ENCODE measurements around the gene ITPKB.
A peak's percentile ranks its signal among the peaks of the same experiment; 100 is the strongest.
"Not testable (repeated sequence)": the region's sequence is repeated elsewhere in the genome, so short reads cannot be mapped to it uniquely, and the experiment has no call there.

Gene ITPKB

GRCh38 chr1:226627924-226628611, 111.0 kb downstream of the ITPKB start:
- intact Hi-C loops (cut with DNase I), result no loop called here
- DNase-seq, result peak in 17 of 42 donors; percentile 1 to 35 (median 10)

GRCh38 chr1:226627050-226627755, 111.9 kb downstream of the ITPKB start:
- intact Hi-C loops (cut with DNase I), result no loop called here
- DNase-seq, result peak in 13 of 42 donors; percentile 1 to 40 (median 13)

- peak in 41 of 42 donors; percentile 61 to 92 (median 81) for DNase-seq
- intact Hi-C loops (cut with DNase I), result no loop called here
Observed at GRCh38 chr1:226626577-226626956, 112.5 kb downstream of the ITPKB start.

DNA sequence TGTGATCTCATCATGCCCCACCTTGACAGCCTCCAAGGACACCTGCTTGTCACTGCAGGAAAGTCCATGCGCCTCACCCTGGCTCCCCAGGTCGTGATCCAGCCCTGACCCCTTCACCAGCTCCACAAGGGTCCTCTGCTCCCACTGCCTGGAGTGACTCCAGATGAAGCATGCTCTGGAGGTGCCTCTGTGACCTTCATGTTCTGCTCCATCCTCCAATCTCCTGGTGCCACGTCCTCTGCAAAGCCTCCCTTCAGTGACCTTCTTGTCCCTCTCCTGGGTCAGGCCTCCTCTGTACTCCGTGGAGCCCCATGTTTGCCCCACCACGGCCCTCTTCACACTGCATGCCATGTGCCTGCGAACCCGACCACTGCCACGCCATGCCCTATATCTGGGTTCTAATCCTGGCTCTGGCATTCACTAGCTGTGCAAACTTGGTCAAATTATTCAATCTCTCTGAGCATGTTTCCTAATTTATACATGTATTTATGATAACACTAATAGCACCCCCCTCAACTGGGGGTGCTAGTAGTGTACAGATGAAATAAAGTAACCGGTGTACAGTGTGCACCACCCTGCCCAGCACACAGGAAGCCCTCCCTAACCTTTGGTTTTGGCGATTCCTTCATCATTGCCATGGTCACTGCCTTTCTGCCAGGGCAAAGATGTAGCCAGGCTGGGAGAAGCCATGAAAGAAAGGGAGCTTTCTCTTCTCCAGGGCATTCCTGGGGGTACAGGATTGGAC, 113.1 kb downstream of the ITPKB start:
- DNase-seq, result peak in 11 of 42 donors; percentile 3 to 32 (median 12)
- intact Hi-C loops (cut with DNase I), result no loop called here

- intact Hi-C loops (cut with DNase I), result no loop called here
- peak in 9 of 42 donors; percentile 1 to 19 (median 7) for DNase-seq
Observed at GRCh38 chr1:226625326-226625725, 113.8 kb downstream of the ITPKB start.

GRCh38 chr1:226624526-226624925, 114.6 kb downstream of the ITPKB start:
- intact Hi-C loops (cut with DNase I), result no loop called here
- DNase-seq, result peak in 9 of 42 donors; percentile 0 to 32 (median 7)

DNA sequence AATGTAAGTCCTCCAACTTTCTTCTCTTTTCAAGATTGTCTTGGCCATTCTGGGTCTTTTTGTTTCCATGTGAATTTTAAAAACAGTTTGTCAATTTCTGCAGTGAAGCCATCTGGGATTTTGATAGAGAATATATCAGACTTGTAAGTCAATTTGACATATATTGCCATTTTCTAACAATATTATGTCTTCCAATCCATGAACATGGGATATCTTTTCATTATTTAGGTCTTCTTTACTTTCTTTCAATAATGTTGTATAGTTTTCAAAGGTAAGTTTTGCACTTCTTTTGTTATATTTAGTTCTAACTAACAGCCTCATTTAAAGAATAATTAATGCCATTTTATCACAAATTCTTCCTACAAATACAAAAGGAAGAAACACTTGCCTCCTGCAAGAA, 117.1 kb downstream of the ITPKB start:
- intact Hi-C loops (cut with DNase I), result no loop called here
- DNase-seq, result no peak

GRCh38 chr1:226619031-226619430, 120.1 kb downstream of the ITPKB start:
- intact Hi-C loops (cut with DNase I), result no loop called here
- DNase-seq, result peak in 1 of 42 donors; percentile 3

DNA sequence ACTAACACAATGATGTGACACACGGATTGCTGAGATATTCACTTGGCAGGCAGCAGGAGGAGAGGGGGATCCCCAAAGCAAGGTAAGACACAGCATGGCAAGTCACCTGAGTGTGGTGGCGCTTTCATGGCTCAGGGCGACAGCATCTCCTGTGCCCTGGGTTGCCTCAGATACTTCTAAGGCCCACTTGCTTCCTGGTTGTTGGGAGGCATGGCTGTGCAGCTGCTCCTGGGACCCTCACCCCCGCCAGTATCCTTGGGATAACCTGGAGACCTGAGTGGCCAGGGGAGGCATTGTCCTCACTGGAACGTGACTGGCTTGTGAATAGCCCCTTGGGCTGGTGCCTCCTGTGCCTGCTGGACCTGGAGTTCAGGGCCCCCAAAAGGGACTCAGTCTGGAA, 120.7 kb downstream of the ITPKB start:
- intact Hi-C loops (cut with DNase I), result no loop called here
- peak in 1 of 42 donors; percentile 3 for DNase-seq

- DNase-seq; intact Hi-C loops (cut with DNase I): not testable (repeated sequence)
Observed at GRCh38 chr1:226617719-226618118, 121.4 kb downstream of the ITPKB start.

GRCh38 chr1:226617109-226617508, 122.0 kb downstream of the ITPKB start:
- intact Hi-C loops (cut with DNase I), result no loop called here
- DNase-seq, result peak in 1 of 42 donors; percentile 4

DNA sequence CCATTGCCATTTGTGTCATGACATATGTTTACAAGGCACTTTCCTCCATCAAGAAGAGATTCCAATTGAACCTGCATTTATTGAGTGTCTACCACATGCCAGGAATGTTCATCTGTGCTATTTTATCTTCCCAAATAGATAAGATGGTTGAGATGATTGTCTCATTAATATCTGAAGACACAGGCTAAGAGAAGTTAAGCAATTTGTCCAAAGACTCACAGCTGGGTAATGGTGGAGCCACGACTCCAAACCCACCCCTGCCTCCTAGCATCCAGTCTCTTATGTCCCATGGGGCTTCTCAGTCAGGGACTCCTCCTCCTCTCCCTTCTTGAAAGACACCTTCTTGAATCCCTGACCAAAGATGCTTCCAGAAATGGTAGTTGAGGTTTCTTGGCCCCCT, 122.4 kb downstream of the ITPKB start:
- intact Hi-C loops (cut with DNase I), result no loop called here
- DNase-seq, result no peak

DNA sequence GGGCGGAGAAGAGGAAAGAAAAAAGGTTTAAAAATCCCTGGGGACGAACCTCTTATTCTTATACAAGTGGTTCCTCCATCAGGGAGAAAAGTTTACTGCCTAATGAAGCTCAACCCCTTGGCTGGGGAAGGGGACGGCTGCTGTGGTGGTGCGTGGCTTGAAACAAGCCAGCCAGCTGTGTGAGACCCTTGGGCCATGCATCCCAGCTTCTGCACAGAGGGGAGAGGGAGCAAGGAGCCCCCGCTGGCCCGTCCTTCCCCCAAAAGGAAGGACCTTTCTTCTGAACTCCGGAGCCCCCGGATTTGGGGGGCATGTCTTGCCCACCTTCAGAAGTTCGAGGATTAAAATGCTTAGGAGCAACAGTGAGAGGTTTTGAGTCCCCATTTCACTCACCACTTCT, 123.2 kb downstream of the ITPKB start:
- intact Hi-C loops (cut with DNase I), result no loop called here

GRCh38 chr1:226611980-226612379, 127.1 kb downstream of the ITPKB start:
- DNase-seq; intact Hi-C loops (cut with DNase I): not testable (repeated sequence)

More for the DNA sequence above, 123.2 kb downstream of the ITPKB start:
- DNase-seq, result peak in 1 of 42 donors; percentile 2

GRCh38 chr1:226611301-226611700, 127.8 kb downstream of the ITPKB start:
- DNase-seq, result peak in 1 of 42 donors; percentile 5
- intact Hi-C loops (cut with DNase I), result no loop called here

GRCh38 chr1:226610671-226611070, 128.4 kb downstream of the ITPKB start:
- no peak for DNase-seq

GRCh38 chr1:226609836-226610455, 129.1 kb downstream of the ITPKB start:
- peak in 1 of 42 donors; percentile 8 for DNase-seq
- intact Hi-C loops (cut with DNase I), result loop anchor here (5.0 kb wide), 1 partner anchor 63 kb away; the partner anchor contains the start of gene STUM

More at GRCh38 chr1:226610671-226611070, 128.4 kb downstream of the ITPKB start:
- intact Hi-C loops (cut with DNase I), result no loop called here

- DNase-seq, result peak; percentile 64 to 88 (median 80)
- intact Hi-C loops (cut with DNase I), result loop anchor here (5.0 kb wide), 1 partner anchor 62 kb away; the partner anchor contains the start of gene STUM
Observed at GRCh38 chr1:226608699-226609505, 130.2 kb downstream of the ITPKB start.
